Skeletal muscle tissue (tissue), 2 donors: ENCODE data around the gene PIP4K2B. TPM values are rescaled to one million over a fixed set of nuclear protein-coding genes. Genes with fewer than 3 reads are reported as not detected.

Experiments used
- small RNA-seq: library from RNA; depleted of rRNA; stranded (forward); fragments of <200 nt; gene quantifications from one replicate; pipeline ENCODE3, GENCODE V24; 2014
- total RNA-seq: library from RNA; depleted of rRNA; stranded (reverse); fragments of >200 nt; gene quantifications from one replicate; pipeline ENCODE4 v1.2.3, GENCODE V29; 2014

Gene PIP4K2B
- total RNA-seq, 1 donor from 2014 or later = 37.6 TPM

Small RNA genes within 50 kb of the gene (small RNA-seq; reads per million reads assigned to genes)
- gene MIR4726 (not detected), gene MIR4727 (0.14 reads per million), gene RNA5SP440 (0.46 reads per million, percentile 58 among the genes with 10 or more reads in this experiment), gene RNU6-866P (not detected)

Other genes with a start within 250 kb of the PIP4K2B start
- 0.52 TPM for gene SRCIN1, start 193.6 kb downstream of the PIP4K2B start, total RNA-seq
- gene EPOP, start 124.6 kb downstream of the PIP4K2B start, total RNA-seq = 0.52 TPM
- gene MLLT6, start 94.3 kb downstream of the PIP4K2B start, total RNA-seq = 16.2 TPM
- 3.1 TPM for gene CISD3, start 69.2 kb downstream of the PIP4K2B start, total RNA-seq
- gene PCGF2, start 51.2 kb downstream of the PIP4K2B start, total RNA-seq = 3.1 TPM
- 156 TPM for gene PSMB3, start 46.8 kb downstream of the PIP4K2B start, total RNA-seq
- gene CWC25, start 25.8 kb upstream of the PIP4K2B start, total RNA-seq = 12.0 TPM
- 2,779 TPM for gene RPL23, start 54.2 kb upstream of the PIP4K2B start, total RNA-seq
- gene LASP1, start 70.5 kb upstream of the PIP4K2B start, total RNA-seq = 37.1 TPM
- gene FBXO47, start 167.8 kb upstream of the PIP4K2B start, total RNA-seq = not detected